Inflammatory macrophage (primary cell): Measurements from ENCODE around the gene TCF7L1.
"Not testable (repeated sequence)": the region's sequence is repeated elsewhere in the genome, so short reads cannot be mapped to it uniquely, and the experiment has no call there.

ENCODE experiments used
- DNase-seq, 2 donors: peaks; one replicate each; pipeline ENCODE4 v3.0.0-alpha.2; 2020 to 2022

TCF7L1 gene

GRCh38 chr2:85185431-85185940, 52.3 kb downstream of the TCF7L1 start:
- no peak for DNase-seq

GRCh38 chr2:85187069-85187468, 53.9 kb downstream of the TCF7L1 start:
- DNase-seq, result no peak

GRCh38 chr2:85188852-85189251, 55.7 kb downstream of the TCF7L1 start:
- DNase-seq, result no peak

GRCh38 chr2:85189606-85190270, 56.5 kb downstream of the TCF7L1 start:
- DNase-seq, result no peak

GRCh38 chr2:85191157-85191556, 58.0 kb downstream of the TCF7L1 start:
- no peak for DNase-seq

- DNase-seq, result no peak
Measured at GRCh38 chr2:85194780-85195480, 61.7 kb downstream of the TCF7L1 start.

- no peak for DNase-seq
Measured at GRCh38 chr2:85195956-85196355, 62.8 kb downstream of the TCF7L1 start.

GRCh38 chr2:85199698-85200097, 66.5 kb downstream of the TCF7L1 start:
- no peak for DNase-seq

- no peak for DNase-seq
Measured at GRCh38 chr2:85209887-85210286, 76.7 kb downstream of the TCF7L1 start.

- no peak for DNase-seq
Measured at GRCh38 chr2:85210511-85210910, 77.3 kb downstream of the TCF7L1 start.

- DNase-seq, result not testable (repeated sequence)
Measured at GRCh38 chr2:85211606-85212005, 78.4 kb downstream of the TCF7L1 start.

- no peak for DNase-seq
Measured at GRCh38 chr2:85212841-85213240, 79.6 kb downstream of the TCF7L1 start.

- DNase-seq, result no peak
Measured at GRCh38 chr2:85213404-85213803, 80.2 kb downstream of the TCF7L1 start.

- no peak for DNase-seq
Measured at GRCh38 chr2:85213901-85214512, 80.8 kb downstream of the TCF7L1 start.

- DNase-seq, result no peak
Measured at GRCh38 chr2:85215081-85215447, 81.9 kb downstream of the TCF7L1 start.

GRCh38 chr2:85215448-85216401, 82.5 kb downstream of the TCF7L1 start:
- DNase-seq, result no peak

- no peak for DNase-seq
Measured at GRCh38 chr2:85216927-85217326, 83.7 kb downstream of the TCF7L1 start.

GRCh38 chr2:85221067-85221691, 88.0 kb downstream of the TCF7L1 start:
- DNase-seq, result no peak

GRCh38 chr2:85222792-85223191, 89.6 kb downstream of the TCF7L1 start:
- no peak for DNase-seq

GRCh38 chr2:85226783-85227182, 93.6 kb downstream of the TCF7L1 start:
- no peak for DNase-seq

- no peak for DNase-seq
Measured at GRCh38 chr2:85230679-85231467, 97.7 kb downstream of the TCF7L1 start.
